Measurements from ENCODE around the gene WDR31.
"Not testable (repeated sequence)": the region's sequence is repeated elsewhere in the genome, so short reads cannot be mapped to it uniquely, and the experiment has no call there.

The WDR31 gene

GRCh38 chr9:113372059-113372458 lies 32.0 kb upstream of the WDR31 start:
- TF ChIP-seq CTCF (IDR thresholded peaks at IDR 0.05; ENCODE audit: low read depth, low read length, missing control alignments): no peak
- no peak for DNase-seq (ENCODE audit: extremely low read depth, low read depth)
- no peak overlapping the region for H3K4me3 ChIP-seq (replicated peaks; ENCODE audit: low read depth, low read length)

- DNase-seq (ENCODE audit: extremely low read depth, low read depth): no peak
- TF ChIP-seq CTCF (IDR thresholded peaks at IDR 0.05; ENCODE audit: low read depth, low read length, missing control alignments): no peak
- no peak overlapping the region for H3K4me3 ChIP-seq (replicated peaks; ENCODE audit: low read depth, low read length)
Observed at GRCh38 chr9:113370806-113371325, 30.8 kb upstream of the WDR31 start.

- no peak for TF ChIP-seq CTCF (IDR thresholded peaks at IDR 0.05; ENCODE audit: low read depth, low read length, missing control alignments)
- H3K4me3 ChIP-seq (replicated peaks; ENCODE audit: low read depth, low read length): no peak overlapping the region
- no peak for DNase-seq (ENCODE audit: extremely low read depth, low read depth)
Observed at GRCh38 chr9:113369855-113370140, 29.7 kb upstream of the WDR31 start.

GRCh38 chr9:113368982-113369854 lies 29.1 kb upstream of the WDR31 start:
- no peak overlapping the region for H3K4me3 ChIP-seq (replicated peaks; ENCODE audit: low read depth, low read length)
- TF ChIP-seq CTCF (IDR thresholded peaks at IDR 0.05; ENCODE audit: low read depth, low read length, missing control alignments): no peak
- DNase-seq (ENCODE audit: extremely low read depth, low read depth): no peak

GRCh38 chr9:113368348-113368981 lies 28.4 kb upstream of the WDR31 start:
- no peak overlapping the region for H3K4me3 ChIP-seq (replicated peaks; ENCODE audit: low read depth, low read length)
- no peak for TF ChIP-seq CTCF (IDR thresholded peaks at IDR 0.05; ENCODE audit: low read depth, low read length, missing control alignments)
- no peak for DNase-seq (ENCODE audit: extremely low read depth, low read depth)

GRCh38 chr9:113365652-113366051 lies 25.6 kb upstream of the WDR31 start:
- not testable (repeated sequence) for H3K4me3 ChIP-seq (replicated peaks; ENCODE audit: low read depth, low read length); DNase-seq (ENCODE audit: extremely low read depth, low read depth)

GRCh38 chr9:113364951-113365350 lies 24.9 kb upstream of the WDR31 start:
- DNase-seq (ENCODE audit: extremely low read depth, low read depth): no peak
- no peak overlapping the region for H3K4me3 ChIP-seq (replicated peaks; ENCODE audit: low read depth, low read length)
- no peak for TF ChIP-seq CTCF (IDR thresholded peaks at IDR 0.05; ENCODE audit: low read depth, low read length, missing control alignments)
